HCT116 (cell line): Measurements from ENCODE around the gene PRKN. TPM values are rescaled to one million over a fixed set of nuclear protein-coding genes. Genes with fewer than 3 reads are reported as not detected.

ENCODE experiments used
- ATAC-seq: fragments of 200-7000 bp; cut with Tn5 transposase; 2 replicates; pipeline ENCODE4 v1.9.1; 2020; ENCODE audit warnings: mild to moderate bottlenecking, moderate library complexity
- BruUV-seq: library from RNA; stranded (reverse); fragments of 400-500 nt; replicated peaks from 2 replicates; lab custom pipeline; 2021; lab: Mats Ljungman, UMichigan
- CTCF ChIA-PET: fragments of 300-600 bp; sonication (Branson Sonifier 250); formaldehyde crosslinking; loops from one replicate; lab custom pipeline; 2021; ENCODE audit warnings: antibody characterized with exemption; lab: Charles Lee
- POLR2A ChIA-PET: fragments of 300-600, 350-600 bp; sonication (Branson Sonifier 250); formaldehyde crosslinking; loops from one replicate; lab custom pipeline; 2021; ENCODE audit warnings: antibody characterized with exemption; lab: Charles Lee
- RAD21 ChIA-PET, 2 experiments: fragments of 300-600 bp; sonication (Branson Sonifier 250); formaldehyde crosslinking; loops; one replicate each; lab custom pipeline; 2023; ENCODE audit warnings: low total read pairs in 2 of 2; ENCODE audit not compliant: uncharacterized antibody in 2 of 2, unreplicated experiment in 2 of 2, low non-redundant PET in 1 of 2; lab: Charles Lee
- DNase-seq: peaks from one replicate; pipeline ENCODE4 v3.0.0-alpha.2; 2010; ENCODE audit warnings: low read depth, low spot score
- H2AFZ ChIP-seq: fragments of 200-600 bp; shearing (Covaris generic), sonication (generic); 2 replicates; pipeline ENCODE4 v1.6.1; 2017; ENCODE audit warnings: low read depth, mixed run types, mixed read lengths, antibody characterized with exemption, low read length; ENCODE audit not compliant: poor library complexity, severe bottlenecking
- H3K27ac ChIP-seq: 2 replicates; pipeline ENCODE4 v1.5.1; 2012; ENCODE audit warnings: low read depth, low read length
- H3K27me3 ChIP-seq: fragments of 200-600 bp; sonication (generic); 2 replicates; pipeline ENCODE4 v1.6.1; 2016; ENCODE audit warnings: mixed run types, low read length, mixed read lengths; ENCODE audit not compliant: insufficient read depth
- H3K36me3 ChIP-seq, 2 experiments: fragments of 200-500 bp in 1 of 2; fragments of 200-600 bp in 1 of 2; sonication (Bioruptor generic) in 1 of 2; sonication (generic) in 1 of 2; 2 replicates each; pipeline versions ENCODE4 v1.5.1 to v1.6.1; 2014 to 2016; ENCODE audit warnings: low read length in 2 of 2, inconsistent platforms in 1 of 2, mixed read lengths in 1 of 2, mixed run types in 1 of 2; ENCODE audit not compliant: insufficient read depth in 2 of 2, control insufficient read depth in 1 of 2
- H3K4me1 ChIP-seq, 2 experiments: fragments of 200-600 bp in 1 of 2; sonication (generic) in 1 of 2; 2 replicates each; pipeline versions ENCODE4 v1.5.1 to v1.6.1; 2012 to 2017; ENCODE audit warnings: low read length in 2 of 2, inconsistent platforms in 1 of 2, mild to moderate bottlenecking in 1 of 2, mixed read lengths in 1 of 2, mixed run types in 1 of 2, moderate library complexity in 1 of 2; ENCODE audit not compliant: insufficient read depth in 2 of 2, control insufficient read depth in 1 of 2
- H3K4me2 ChIP-seq: fragments of 200-600 bp; sonication (generic); 2 replicates; pipeline ENCODE4 v1.6.1; 2017; ENCODE audit warnings: mixed run types, low read length, mixed read lengths
- H3K4me3 ChIP-seq, 2 experiments: fragments of 200-600 bp in 1 of 2; sonication (generic) in 1 of 2; replicated peaks in 1 of 2; 2 replicates each; pipeline ENCODE4 v1.5.1; 2011 to 2016; ENCODE audit warnings: low read length in 2 of 2, control low read depth in 1 of 2, low read depth in 1 of 2, mild to moderate bottlenecking in 1 of 2, mixed read lengths in 1 of 2, mixed run types in 1 of 2
- H3K79me2 ChIP-seq: fragments of 200-600 bp; sonication (generic); 2 replicates; pipeline ENCODE4 v1.6.1; 2017; ENCODE audit warnings: mild to moderate bottlenecking, mixed run types, low read length, moderate library complexity, mixed read lengths; ENCODE audit not compliant: insufficient read depth
- H3K9ac ChIP-seq: fragments of 200-600 bp; sonication (generic); 2 replicates; pipeline ENCODE4 v1.6.1; 2016; ENCODE audit warnings: low read length, mixed read lengths
- H3K9me2 ChIP-seq: fragments of 200-600 bp; sonication (generic), shearing (Covaris generic); 2 replicates; pipeline ENCODE4 v1.6.1; 2017; ENCODE audit warnings: mixed run types, mild to moderate bottlenecking, moderate library complexity; ENCODE audit not compliant: insufficient read depth
- H3K9me3 ChIP-seq, 2 experiments: fragments of 200-500 bp in 1 of 2; fragments of 200-600 bp in 1 of 2; sonication (Bioruptor generic) in 1 of 2; sonication (generic) in 1 of 2; 2 replicates each; pipeline ENCODE4 v1.6.1; 2014 to 2017; ENCODE audit warnings: low read length in 2 of 2, mixed read lengths in 2 of 2, inconsistent platforms in 1 of 2, low read depth in 1 of 2, mild to moderate bottlenecking in 1 of 2, mixed run types in 1 of 2, moderate library complexity in 1 of 2; ENCODE audit not compliant: control insufficient read depth in 1 of 2, insufficient read depth in 1 of 2
- H4K20me1 ChIP-seq: fragments of 200-600 bp; sonication (generic), shearing (Covaris generic); 2 replicates; pipeline ENCODE4 v1.6.1; 2017; ENCODE audit warnings: mixed run types, mild to moderate bottlenecking, moderate library complexity; ENCODE audit not compliant: insufficient read depth
- ATF3 ChIP-seq: IDR thresholded peaks from 2 replicates; pipeline ENCODE4 v1.6.1; 2012
- CBX3 ChIP-seq: IDR thresholded peaks from 2 replicates; pipeline ENCODE4 v1.6.1; 2012; ENCODE audit warnings: low read depth
- ELF1 ChIP-seq: IDR thresholded peaks from 2 replicates; pipeline ENCODE4 v1.6.1; 2012; ENCODE audit warnings: low read depth, borderline replicate concordance
- EZH2phosphoT487 ChIP-seq: fragments of 200-600 bp; IDR thresholded peaks from 2 replicates; pipeline ENCODE4 v1.6.1; 2018; ENCODE audit warnings: antibody characterized with exemption, borderline replicate concordance
- JUND ChIP-seq: IDR thresholded peaks from 2 replicates; pipeline ENCODE4 v1.6.1; 2012
- MAX ChIP-seq: IDR thresholded peaks from 2 replicates; pipeline ENCODE4 v1.6.1; 2012
- POLR2A ChIP-seq: IDR thresholded peaks from 2 replicates; pipeline ENCODE4 v1.7.0; 2011; ENCODE audit warnings: borderline replicate concordance; ENCODE audit not compliant: insufficient read depth, insufficient read length; ENCODE audit errors: extremely low read depth
- POLR2AphosphoS5 ChIP-seq: IDR thresholded peaks from 2 replicates; pipeline ENCODE4 v1.6.1; 2011; ENCODE audit warnings: mild to moderate bottlenecking, low read depth, low read length, moderate library complexity
- RAD21 ChIP-seq: IDR thresholded peaks from 2 replicates; pipeline ENCODE4 v1.6.1; 2012; ENCODE audit warnings: low read depth, mild to moderate bottlenecking
- SIN3A ChIP-seq: IDR thresholded peaks from 2 replicates; pipeline ENCODE4 v1.6.1; 2012; ENCODE audit warnings: low read depth
- SP1 ChIP-seq: IDR thresholded peaks from 2 replicates; pipeline ENCODE4 v1.6.1; 2012; ENCODE audit warnings: low read depth
- SRF ChIP-seq: IDR thresholded peaks from 2 replicates; pipeline ENCODE4 v1.6.1; 2012; ENCODE audit warnings: low read depth
- TCF7L2 ChIP-seq: IDR thresholded peaks from 2 replicates; pipeline ENCODE4 v1.7.0; 2011; ENCODE audit warnings: borderline replicate concordance, inconsistent platforms; ENCODE audit not compliant: insufficient read depth, insufficient read length; ENCODE audit errors: extremely low read depth
- intact Hi-C: fragments of 100-400 bp; cut with micrococcal nuclease; formaldehyde crosslinking; loops from 2 replicates; pipeline ENCODE4 v1.10.0; 2022
- total RNA-seq: library from RNA; stranded (reverse); gene quantifications from one replicate; pipeline ENCODE4 v1.2.1, GENCODE V29; 2021; ENCODE audit not compliant: unreplicated experiment
- TF ChIP-seq, protein P1 (sequence below): IDR thresholded peaks from 2 replicates; pipeline ENCODE4 v1.6.1; 2012; ENCODE audit warnings: low read depth

Gene PRKN
- total RNA-seq, 1 experiment from 2014 or later = 2.6 TPM

DNA sequence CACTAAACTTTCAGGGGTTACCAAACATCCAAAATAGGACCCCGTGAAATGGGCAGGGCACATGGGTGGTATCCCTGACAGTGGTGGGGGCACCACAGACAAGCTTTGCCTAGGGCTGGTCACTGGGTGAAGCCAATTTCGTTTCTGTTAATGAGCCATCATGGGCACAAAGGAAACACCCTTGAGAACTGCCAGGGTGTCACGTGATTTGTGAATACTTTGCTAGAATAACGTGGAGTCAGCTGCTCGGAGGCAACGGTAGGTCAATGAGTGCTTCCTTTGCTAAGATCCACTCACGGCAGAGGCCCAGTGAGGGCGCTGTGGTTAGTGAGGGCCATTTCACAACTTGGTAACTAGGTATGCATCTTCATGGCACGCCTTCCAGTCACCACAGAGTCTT is 1366.0 kb downstream of the PRKN start:
- no TSS peak for BruUV-seq
- no peak for TF ChIP-seq MAX
- TF ChIP-seq EZH2phosphoT487 = no peak
- no peak for TF ChIP-seq RAD21
- no peak for TF ChIP-seq CBX3
- TF ChIP-seq ATF3 = no peak
- TF ChIP-seq SRF = no peak
- TF ChIP-seq POLR2A = no peak
- TF ChIP-seq JUND = no peak
- TF ChIP-seq, protein P1, sequence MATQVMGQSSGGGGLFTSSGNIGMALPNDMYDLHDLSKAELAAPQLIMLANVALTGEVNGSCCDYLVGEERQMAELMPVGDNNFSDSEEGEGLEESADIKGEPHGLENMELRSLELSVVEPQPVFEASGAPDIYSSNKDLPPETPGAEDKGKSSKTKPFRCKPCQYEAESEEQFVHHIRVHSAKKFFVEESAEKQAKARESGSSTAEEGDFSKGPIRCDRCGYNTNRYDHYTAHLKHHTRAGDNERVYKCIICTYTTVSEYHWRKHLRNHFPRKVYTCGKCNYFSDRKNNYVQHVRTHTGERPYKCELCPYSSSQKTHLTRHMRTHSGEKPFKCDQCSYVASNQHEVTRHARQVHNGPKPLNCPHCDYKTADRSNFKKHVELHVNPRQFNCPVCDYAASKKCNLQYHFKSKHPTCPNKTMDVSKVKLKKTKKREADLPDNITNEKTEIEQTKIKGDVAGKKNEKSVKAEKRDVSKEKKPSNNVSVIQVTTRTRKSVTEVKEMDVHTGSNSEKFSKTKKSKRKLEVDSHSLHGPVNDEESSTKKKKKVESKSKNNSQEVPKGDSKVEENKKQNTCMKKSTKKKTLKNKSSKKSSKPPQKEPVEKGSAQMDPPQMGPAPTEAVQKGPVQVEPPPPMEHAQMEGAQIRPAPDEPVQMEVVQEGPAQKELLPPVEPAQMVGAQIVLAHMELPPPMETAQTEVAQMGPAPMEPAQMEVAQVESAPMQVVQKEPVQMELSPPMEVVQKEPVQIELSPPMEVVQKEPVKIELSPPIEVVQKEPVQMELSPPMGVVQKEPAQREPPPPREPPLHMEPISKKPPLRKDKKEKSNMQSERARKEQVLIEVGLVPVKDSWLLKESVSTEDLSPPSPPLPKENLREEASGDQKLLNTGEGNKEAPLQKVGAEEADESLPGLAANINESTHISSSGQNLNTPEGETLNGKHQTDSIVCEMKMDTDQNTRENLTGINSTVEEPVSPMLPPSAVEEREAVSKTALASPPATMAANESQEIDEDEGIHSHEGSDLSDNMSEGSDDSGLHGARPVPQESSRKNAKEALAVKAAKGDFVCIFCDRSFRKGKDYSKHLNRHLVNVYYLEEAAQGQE = no peak
- no peak for TF ChIP-seq SP1
- no peak for TF ChIP-seq TCF7L2
- TF ChIP-seq POLR2AphosphoS5 = no peak
- no peak for TF ChIP-seq ELF1
- TF ChIP-seq SIN3A = no peak
- Histone ChIP-seq H3K9me2 (no peaks in the 10 kb centered on the region), H3K9ac (no peak overlapping the region), H3K4me2 (no peak overlapping the region), H4K20me1 (no peaks in the 10 kb centered on the region), H3K9me3 (no peaks in the 10 kb centered on the region), H3K79me2 (no peaks in the 10 kb centered on the region), H3K36me3 (no peaks in the 10 kb centered on the region), H3K4me1 (peaks cover 5 to 11% of the 10 kb centered on the region in 2 experiments; a peak in 3 of 4 replicates), H3K4me3 (no peak overlapping the region), H2AFZ (no peak overlapping the region), H3K27me3 (no peaks in the 10 kb centered on the region), H3K27ac (no peak overlapping the region)
- ATAC-seq (no peak), DNase-seq (no peak)
- ChIA-PET RAD21 (no interaction called here), POLR2A (no interaction called here), CTCF (no interaction called here)
- intact Hi-C loops = no loop called here
